Fibroblast of lung (primary cell): ENCODE measurements around the gene PPP1R14B. TPM values are rescaled to one million over a fixed set of nuclear protein-coding genes. Genes with fewer than 3 reads are reported as not detected.
A peak's percentile ranks its signal among the peaks of the same experiment; 100 is the strongest.

Experiments
- DNase-seq, 2 donors: peaks; one replicate each; pipeline versions ENCODE4 v3.0.0 to v3.0.0-alpha.2; 2010; ENCODE audit warnings: low read depth in 2 of 2
- H2AFZ ChIP-seq: 2 replicates; pipeline ENCODE4 v1.5.1; 2012; ENCODE audit warnings: low read length, control low read depth, inconsistent platforms
- H3K27ac ChIP-seq: 2 replicates; pipeline ENCODE4 v1.5.1; 2011; ENCODE audit warnings: low read length, control low read depth; ENCODE audit not compliant: insufficient read depth
- H3K27me3 ChIP-seq: 2 replicates; pipeline ENCODE4 v1.5.1; 2011; ENCODE audit warnings: mild to moderate bottlenecking, low read length; ENCODE audit not compliant: control insufficient read depth, insufficient read depth
- H3K36me3 ChIP-seq: 2 replicates; pipeline ENCODE4 v1.5.1; 2011; ENCODE audit warnings: low read length; ENCODE audit not compliant: control insufficient read depth, insufficient read depth
- H3K4me1 ChIP-seq: 2 replicates; pipeline ENCODE4 v1.5.1; 2011; ENCODE audit warnings: low read length; ENCODE audit not compliant: control insufficient read depth, insufficient read depth; ENCODE audit errors: extremely low read depth
- H3K4me2 ChIP-seq: 2 replicates; pipeline ENCODE4 v1.5.1; 2011; ENCODE audit warnings: low read length, control low read depth; ENCODE audit not compliant: insufficient read depth; ENCODE audit errors: extremely low read depth
- H3K4me3 ChIP-seq, 4 experiments: fragments of 200-600 bp in 1 of 4; sonication (generic) in 1 of 4; replicated peaks in 1 of 4; 2 replicates each; pipeline ENCODE4 v1.5.1; 2011 to 2016; ENCODE audit warnings: low read length in 4 of 4, low read depth in 3 of 4, mild to moderate bottlenecking in 3 of 4, control low read depth in 2 of 4, inconsistent platforms in 1 of 4, mixed read lengths in 1 of 4; ENCODE audit not compliant: insufficient read depth in 1 of 4; ENCODE audit errors: control extremely low read depth in 1 of 4
- H3K79me2 ChIP-seq: 2 replicates; pipeline ENCODE4 v1.5.1; 2012; ENCODE audit warnings: mild to moderate bottlenecking, low read length, inconsistent platforms; ENCODE audit not compliant: control insufficient read depth, insufficient read depth
- H3K9ac ChIP-seq: 2 replicates; pipeline ENCODE4 v1.5.1; 2011; ENCODE audit warnings: mild to moderate bottlenecking, low read length, control low read depth; ENCODE audit not compliant: insufficient read depth
- H3K9me3 ChIP-seq: 2 replicates; pipeline ENCODE4 v1.5.1; 2012; ENCODE audit warnings: low read depth, low read length; ENCODE audit not compliant: control insufficient read depth, insufficient read depth
- H4K20me1 ChIP-seq: 2 replicates; pipeline ENCODE4 v1.5.1; 2011; ENCODE audit warnings: low read length; ENCODE audit not compliant: control insufficient read depth, insufficient read depth; ENCODE audit errors: extremely low read depth
- EZH2 ChIP-seq: IDR thresholded peaks from 2 replicates; pipeline ENCODE4 v1.5.1; 2012; ENCODE audit warnings: low read length, control low read depth, mild to moderate bottlenecking; ENCODE audit errors: missing control alignments
- polyA plus RNA-seq, 2 donors: library from polyadenylated mRNA; depleted of rRNA in 1 of 2; stranded (reverse) in 1 of 2; unstranded in 1 of 2; fragments of >200 nt; gene quantifications; 2 replicates each; pipeline ENCODE4 v1.2.1, GENCODE V29; 2011 to 2012; ENCODE audit warnings: missing spikeins in 1 of 2
- total RNA-seq: library from RNA; depleted of rRNA; stranded (reverse); fragments of >200 nt; gene quantifications from 2 replicates; pipeline ENCODE4 v1.2.1, GENCODE V29; 2014
- TF ChIP-seq, protein P1 (sequence below), 2 donors: IDR thresholded peaks in 1 of 2; conservative IDR thresholded peaks in 1 of 2; 1 replicate in 1 of 2; 2 replicates in 1 of 2; pipeline ENCODE4 v1.5.1; 2011 to 2012; ENCODE audit warnings: low read length in 2 of 2, control low read depth in 1 of 2, inconsistent platforms in 1 of 2, low read depth in 1 of 2, mild to moderate bottlenecking in 1 of 2

Gene PPP1R14B
- total and polyA plus RNA-seq, 2 donors (not counting 1 experiment from before 2014, with no cell fraction given): 107 to 122 TPM

DNA sequence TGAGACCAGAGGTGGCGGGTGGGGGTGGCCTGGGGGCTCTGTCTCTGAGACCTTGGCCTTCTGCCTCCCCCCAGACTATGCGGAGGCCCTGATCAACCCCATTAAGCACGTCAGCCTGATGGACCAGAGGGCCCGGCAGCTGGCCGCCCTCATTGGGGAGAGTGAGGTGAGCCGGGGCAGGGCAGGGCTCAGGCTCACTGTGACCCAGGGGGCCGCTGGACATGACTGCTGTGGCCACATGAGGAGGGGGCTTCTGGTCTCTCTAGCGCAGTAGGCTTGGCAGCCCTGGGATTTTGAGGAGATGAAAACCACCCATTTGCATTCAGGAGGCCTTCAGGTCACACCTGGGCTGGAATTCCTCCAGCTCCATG is 17.2 kb upstream of the PPP1R14B start:
- no peaks in the 10 kb centered on the region for H3K9me3 ChIP-seq
- no peak overlapping the region for H3K27ac ChIP-seq
- no peak overlapping the region for H3K4me3 ChIP-seq
- H2AFZ ChIP-seq: no peak overlapping the region
- TF ChIP-seq EZH2: no peak
- TF ChIP-seq, protein P1, sequence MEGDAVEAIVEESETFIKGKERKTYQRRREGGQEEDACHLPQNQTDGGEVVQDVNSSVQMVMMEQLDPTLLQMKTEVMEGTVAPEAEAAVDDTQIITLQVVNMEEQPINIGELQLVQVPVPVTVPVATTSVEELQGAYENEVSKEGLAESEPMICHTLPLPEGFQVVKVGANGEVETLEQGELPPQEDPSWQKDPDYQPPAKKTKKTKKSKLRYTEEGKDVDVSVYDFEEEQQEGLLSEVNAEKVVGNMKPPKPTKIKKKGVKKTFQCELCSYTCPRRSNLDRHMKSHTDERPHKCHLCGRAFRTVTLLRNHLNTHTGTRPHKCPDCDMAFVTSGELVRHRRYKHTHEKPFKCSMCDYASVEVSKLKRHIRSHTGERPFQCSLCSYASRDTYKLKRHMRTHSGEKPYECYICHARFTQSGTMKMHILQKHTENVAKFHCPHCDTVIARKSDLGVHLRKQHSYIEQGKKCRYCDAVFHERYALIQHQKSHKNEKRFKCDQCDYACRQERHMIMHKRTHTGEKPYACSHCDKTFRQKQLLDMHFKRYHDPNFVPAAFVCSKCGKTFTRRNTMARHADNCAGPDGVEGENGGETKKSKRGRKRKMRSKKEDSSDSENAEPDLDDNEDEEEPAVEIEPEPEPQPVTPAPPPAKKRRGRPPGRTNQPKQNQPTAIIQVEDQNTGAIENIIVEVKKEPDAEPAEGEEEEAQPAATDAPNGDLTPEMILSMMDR (conservative IDR thresholded peaks at IDR 0.05 in 1 of 2, IDR thresholded peaks at IDR 0.05 in 1 of 2; ENCODE audit: low read depth in 1 of 2, low read length in 2 of 2): no peak
- no peaks in the 10 kb centered on the region for H3K79me2 ChIP-seq
- no peaks in the 10 kb centered on the region for H4K20me1 ChIP-seq
- H3K4me2 ChIP-seq: no peak overlapping the region
- DNase-seq: no peak
- peaks cover 44% of the 10 kb centered on the region for H3K36me3 ChIP-seq
- peaks cover 16% of the 10 kb centered on the region for H3K4me1 ChIP-seq
- no peaks in the 10 kb centered on the region for H3K27me3 ChIP-seq
- no peak overlapping the region for H3K9ac ChIP-seq

DNA sequence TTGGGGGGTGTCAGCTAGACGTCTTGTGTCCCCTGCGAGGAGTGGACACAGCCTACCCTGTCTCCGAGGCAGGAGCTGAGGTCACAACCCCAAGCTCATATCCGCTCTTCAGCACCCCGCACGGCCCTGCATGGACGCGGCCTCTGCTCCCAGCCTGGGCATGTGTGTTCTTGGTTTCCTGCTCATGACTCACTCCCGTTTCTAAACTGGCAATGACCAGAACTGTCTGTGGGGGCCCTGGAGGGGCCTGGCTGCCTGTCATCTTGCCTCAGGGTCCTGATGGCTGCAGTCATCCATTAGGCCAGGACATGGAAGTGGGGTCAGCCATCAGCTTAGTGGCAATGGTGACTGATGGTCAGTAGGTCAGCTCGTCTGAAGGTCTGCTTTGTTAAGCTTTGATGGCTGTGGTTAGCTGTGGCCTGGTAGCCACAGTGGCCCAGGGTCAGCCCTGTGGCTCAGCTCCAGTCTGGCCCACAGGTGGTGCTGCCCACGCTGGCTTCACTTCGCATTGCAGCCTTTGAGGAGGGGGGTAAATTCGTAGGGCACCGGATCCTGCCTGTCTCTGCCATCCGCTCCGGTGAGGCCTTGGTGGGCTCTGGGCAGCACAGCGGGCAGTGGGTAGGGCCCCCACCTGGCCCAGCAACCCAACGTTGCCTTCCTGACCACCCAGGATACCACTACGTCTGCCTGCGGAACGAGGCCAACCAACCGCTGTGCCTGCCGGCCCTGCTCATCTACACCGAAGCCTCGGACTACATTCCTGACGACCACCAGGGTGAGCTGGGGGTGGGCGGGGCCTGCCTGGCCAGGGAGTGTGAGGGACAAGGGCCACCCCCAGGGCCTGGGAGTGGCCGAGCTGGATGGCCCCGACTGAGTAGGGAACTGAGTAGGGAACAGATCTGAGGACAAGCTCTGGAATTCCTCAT is 16.5 kb upstream of the PPP1R14B start:
- no peak overlapping the region for H3K9ac ChIP-seq
- no peaks in the 10 kb centered on the region for H3K9me3 ChIP-seq
- peak; percentile 56 to 70 for DNase-seq
- H3K27ac ChIP-seq: no peak overlapping the region
- H2AFZ ChIP-seq: no peak overlapping the region
- H3K4me1 ChIP-seq: peaks cover 9% of the 10 kb centered on the region
- no peak overlapping the region for H3K4me3 ChIP-seq
- no peaks in the 10 kb centered on the region for H3K79me2 ChIP-seq
- no peaks in the 10 kb centered on the region for H3K27me3 ChIP-seq
- H3K4me2 ChIP-seq: no peak overlapping the region
- H3K36me3 ChIP-seq: peaks cover 51% of the 10 kb centered on the region
- TF ChIP-seq, protein P1 (conservative IDR thresholded peaks at IDR 0.05 in 1 of 2, IDR thresholded peaks at IDR 0.05 in 1 of 2; ENCODE audit: low read depth in 1 of 2, low read length in 2 of 2): no peak
- no peak for TF ChIP-seq EZH2
- H4K20me1 ChIP-seq: no peaks in the 10 kb centered on the region

DNA sequence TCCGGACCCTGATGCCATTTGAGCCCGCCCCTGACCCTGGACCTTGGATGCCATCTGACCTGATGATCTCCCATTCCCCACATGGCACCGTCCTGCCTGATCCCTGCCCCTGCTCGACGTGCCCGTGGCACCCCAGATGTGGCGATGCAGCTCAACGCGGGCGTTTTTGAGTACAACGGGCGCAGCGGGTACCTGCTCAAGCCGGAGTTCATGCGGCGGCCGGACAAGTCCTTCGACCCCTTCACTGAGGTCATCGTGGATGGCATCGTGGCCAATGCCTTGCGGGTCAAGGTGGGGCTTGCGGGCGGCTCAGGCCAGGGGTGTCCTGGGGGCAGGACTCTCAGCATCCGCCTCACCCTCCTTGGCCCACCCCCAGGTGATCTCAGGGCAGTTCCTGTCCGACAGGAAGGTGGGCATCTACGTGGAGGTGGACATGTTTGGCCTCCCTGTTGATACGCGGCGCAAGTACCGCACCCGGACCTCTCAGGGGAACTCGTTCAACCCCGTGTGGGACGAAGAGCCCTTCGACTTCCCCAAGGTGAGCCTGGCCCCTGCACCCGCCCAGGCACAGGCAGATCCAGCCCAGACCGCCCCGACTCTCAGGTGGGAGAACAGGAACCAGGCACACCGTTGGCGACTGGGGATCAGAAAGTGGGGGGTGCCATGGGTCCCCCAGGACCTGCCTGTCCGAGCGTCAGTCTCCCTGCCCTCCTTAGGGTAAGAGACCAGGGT is 15.7 kb upstream of the PPP1R14B start:
- no peak overlapping the region for H3K9ac ChIP-seq
- H3K4me2 ChIP-seq: no peak overlapping the region
- H3K27me3 ChIP-seq: no peaks in the 10 kb centered on the region
- H3K79me2 ChIP-seq: no peaks in the 10 kb centered on the region
- no peak overlapping the region for H3K27ac ChIP-seq
- no peak for DNase-seq
- peaks cover 52% of the 10 kb centered on the region for H3K36me3 ChIP-seq
- no peaks in the 10 kb centered on the region for H4K20me1 ChIP-seq
- no peaks in the 10 kb centered on the region for H3K9me3 ChIP-seq
- peaks cover 5% of the 10 kb centered on the region for H3K4me1 ChIP-seq
- H3K4me3 ChIP-seq: no peak overlapping the region
- H2AFZ ChIP-seq: no peak overlapping the region
- no peak for TF ChIP-seq EZH2
- TF ChIP-seq, protein P1 (conservative IDR thresholded peaks at IDR 0.05 in 1 of 2, IDR thresholded peaks at IDR 0.05 in 1 of 2; ENCODE audit: low read depth in 1 of 2, low read length in 2 of 2): no peak
